ENCODE measurements around the gene KMT2C. TPM values are rescaled to one million over a fixed set of nuclear protein-coding genes. Genes with fewer than 3 reads are reported as not detected.
"Not testable (repeated sequence)": the region's sequence is repeated elsewhere in the genome, so short reads cannot be mapped to it uniquely, and the experiment has no call there.

The KMT2C gene
- total RNA-seq, 2 experiments from 2014 or later, result 47.5 to 105 TPM

DNA sequence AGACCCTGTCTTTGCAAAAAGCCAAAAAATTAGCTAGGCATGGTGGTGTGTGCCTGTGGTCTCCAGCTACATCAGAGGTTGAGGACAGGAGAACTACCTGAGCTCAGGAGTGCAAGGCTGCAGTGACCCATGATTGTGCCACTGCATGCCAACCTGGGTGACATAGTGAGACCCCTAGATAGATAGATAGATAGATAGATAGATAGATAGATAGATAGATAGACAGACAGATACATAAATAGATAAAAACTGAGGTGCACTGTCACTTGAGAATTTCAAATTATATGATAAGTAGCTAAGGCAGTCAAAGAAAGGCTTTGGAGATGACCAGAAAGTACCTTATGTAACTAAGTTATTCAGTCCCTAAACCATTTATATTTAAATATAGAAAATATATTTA lies 231.4 kb downstream of the KMT2C start:
- intact Hi-C loops (cut with micrococcal nuclease; ENCODE audit: unreplicated experiment); H3K9me2 ChIP-seq (ENCODE audit: insufficient read depth, low read length); H3K4me3 ChIP-seq (ENCODE audit: low read depth, low read length, poor library complexity, severe bottlenecking); H2AFZ ChIP-seq (ENCODE audit: low read length); H3K9me3 ChIP-seq (ENCODE audit: low read length); H3K4me1 ChIP-seq (ENCODE audit: insufficient read depth, low read length, poor library complexity, severe bottlenecking); H3K4me2 ChIP-seq (ENCODE audit: low read length); H4K20me1 ChIP-seq (ENCODE audit: insufficient read depth, low read length); DNase-seq (ENCODE audit: low spot score); H3K27ac ChIP-seq (ENCODE audit: low read depth, low read length, poor library complexity, severe bottlenecking); H3K79me2 ChIP-seq (ENCODE audit: insufficient read depth, low read depth, low read length); CTCF ChIA-PET (ENCODE audit: unreplicated experiment); BruUV-seq (replicated peaks): not testable (repeated sequence)
- POLR2A ChIA-PET, result interaction anchor here (0.6 kb wide), 1 partner anchor 263 kb away, joined by 4 read pairs; no protein-coding TSS in a partner anchor
- peaks cover 44% of the 10 kb centered on the region for H3K36me3 ChIP-seq (ENCODE audit: insufficient read depth, low read length)

DNA sequence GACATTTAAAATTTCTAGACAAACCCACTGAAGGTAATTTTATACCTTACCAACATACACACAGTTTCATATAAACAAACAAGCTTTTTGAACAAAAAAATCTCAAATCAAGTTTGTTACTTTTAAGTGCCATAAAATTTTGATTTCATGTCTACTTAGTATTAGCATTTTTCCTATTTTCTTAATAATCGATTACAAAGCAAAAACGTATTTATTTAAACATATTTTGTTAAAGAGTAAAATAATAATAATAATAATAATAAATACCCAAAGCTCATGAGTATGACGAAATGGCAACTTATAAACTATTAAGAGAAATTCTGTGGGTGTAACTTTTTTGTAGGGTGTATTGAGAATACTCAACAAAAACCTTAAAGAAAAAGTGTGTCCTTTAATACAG lies 232.7 kb downstream of the KMT2C start:
- no peak overlapping the region for H3K4me3 ChIP-seq (ENCODE audit: low read depth, low read length, poor library complexity, severe bottlenecking)
- CTCF ChIA-PET (ENCODE audit: unreplicated experiment), result no interaction called here
- peaks cover 56% of the 10 kb centered on the region for H3K36me3 ChIP-seq (ENCODE audit: insufficient read depth, low read length)
- no peak overlapping the region for H3K4me2 ChIP-seq (ENCODE audit: low read length)
- intact Hi-C loops (cut with micrococcal nuclease; ENCODE audit: unreplicated experiment), result no loop called here
- no peak for DNase-seq (ENCODE audit: low spot score)
- H2AFZ ChIP-seq (ENCODE audit: low read length), result no peak overlapping the region
- no peak overlapping the region for H3K27ac ChIP-seq (ENCODE audit: low read depth, low read length, poor library complexity, severe bottlenecking)
- no peaks in the 10 kb centered on the region for H3K79me2 ChIP-seq (ENCODE audit: insufficient read depth, low read depth, low read length)
- H4K20me1 ChIP-seq (ENCODE audit: insufficient read depth, low read length), result no peaks in the 10 kb centered on the region
- no TSS peak for BruUV-seq (replicated peaks)
- no peak for TF ChIP-seq EZH2phosphoT487 (IDR thresholded peaks at IDR 0.05; ENCODE audit: borderline replicate concordance, low read depth, low read length)
- TF ChIP-seq, protein P1, sequence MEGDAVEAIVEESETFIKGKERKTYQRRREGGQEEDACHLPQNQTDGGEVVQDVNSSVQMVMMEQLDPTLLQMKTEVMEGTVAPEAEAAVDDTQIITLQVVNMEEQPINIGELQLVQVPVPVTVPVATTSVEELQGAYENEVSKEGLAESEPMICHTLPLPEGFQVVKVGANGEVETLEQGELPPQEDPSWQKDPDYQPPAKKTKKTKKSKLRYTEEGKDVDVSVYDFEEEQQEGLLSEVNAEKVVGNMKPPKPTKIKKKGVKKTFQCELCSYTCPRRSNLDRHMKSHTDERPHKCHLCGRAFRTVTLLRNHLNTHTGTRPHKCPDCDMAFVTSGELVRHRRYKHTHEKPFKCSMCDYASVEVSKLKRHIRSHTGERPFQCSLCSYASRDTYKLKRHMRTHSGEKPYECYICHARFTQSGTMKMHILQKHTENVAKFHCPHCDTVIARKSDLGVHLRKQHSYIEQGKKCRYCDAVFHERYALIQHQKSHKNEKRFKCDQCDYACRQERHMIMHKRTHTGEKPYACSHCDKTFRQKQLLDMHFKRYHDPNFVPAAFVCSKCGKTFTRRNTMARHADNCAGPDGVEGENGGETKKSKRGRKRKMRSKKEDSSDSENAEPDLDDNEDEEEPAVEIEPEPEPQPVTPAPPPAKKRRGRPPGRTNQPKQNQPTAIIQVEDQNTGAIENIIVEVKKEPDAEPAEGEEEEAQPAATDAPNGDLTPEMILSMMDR (conservative IDR thresholded peaks at IDR 0.05; ENCODE audit: low read length), result no peak
- POLR2A ChIA-PET, result interaction anchor here (0.6 to 2.2 kb wide), 3 partner anchors 42 to 211 kb away, joined by 3 to 5 read pairs (median 3); no protein-coding TSS in a partner anchor
- H3K9me3 ChIP-seq (ENCODE audit: low read length), result no peaks in the 10 kb centered on the region
- no peaks in the 10 kb centered on the region for H3K9me2 ChIP-seq (ENCODE audit: insufficient read depth, low read length)
- no peaks in the 10 kb centered on the region for H3K4me1 ChIP-seq (ENCODE audit: insufficient read depth, low read length, poor library complexity, severe bottlenecking)

DNA sequence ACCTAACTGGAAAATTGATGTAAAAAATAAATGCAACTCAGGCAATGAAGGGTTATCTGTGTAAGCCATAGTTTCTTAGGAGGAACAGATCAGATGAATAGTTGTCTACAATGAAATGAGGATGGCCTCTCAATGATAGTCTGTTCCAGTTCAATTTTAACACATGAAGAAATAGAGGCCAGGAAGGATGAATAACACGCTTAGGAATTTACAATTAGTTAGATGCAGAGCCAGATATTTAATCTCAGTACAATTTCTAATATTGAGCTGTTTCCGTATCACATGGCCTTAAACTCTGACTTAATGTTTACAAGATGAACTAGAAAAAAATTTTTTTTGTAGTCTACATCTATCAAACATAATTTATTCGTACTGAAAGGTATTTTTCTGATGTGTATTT lies 233.7 kb downstream of the KMT2C start:
- no peaks in the 10 kb centered on the region for H3K79me2 ChIP-seq (ENCODE audit: insufficient read depth, low read depth, low read length)
- no peaks in the 10 kb centered on the region for H3K9me3 ChIP-seq (ENCODE audit: low read length)
- no peak overlapping the region for H3K4me3 ChIP-seq (ENCODE audit: low read depth, low read length, poor library complexity, severe bottlenecking)
- no TSS peak for BruUV-seq (replicated peaks)
- ChIA-PET CTCF (ENCODE audit: unreplicated experiment) (no interaction called here), POLR2A (interaction anchor here (0.6 to 2.2 kb wide), 5 partner anchors 10 to 294 kb away, joined by 3 to 5 read pairs (median 4); no protein-coding TSS in a partner anchor)
- peaks cover 67% of the 10 kb centered on the region for H3K36me3 ChIP-seq (ENCODE audit: insufficient read depth, low read length)
- no peak overlapping the region for H3K4me2 ChIP-seq (ENCODE audit: low read length)
- H3K27ac ChIP-seq (ENCODE audit: low read depth, low read length, poor library complexity, severe bottlenecking), result no peak overlapping the region
- H4K20me1 ChIP-seq (ENCODE audit: insufficient read depth, low read length), result no peaks in the 10 kb centered on the region
- no peaks in the 10 kb centered on the region for H3K9me2 ChIP-seq (ENCODE audit: insufficient read depth, low read length)
- TF ChIP-seq EZH2phosphoT487 (IDR thresholded peaks at IDR 0.05; ENCODE audit: borderline replicate concordance, low read depth, low read length), result no peak
- TF ChIP-seq, protein P1 (conservative IDR thresholded peaks at IDR 0.05; ENCODE audit: low read length), result no peak
- no peak for DNase-seq (ENCODE audit: low spot score)
- no peaks in the 10 kb centered on the region for H3K4me1 ChIP-seq (ENCODE audit: insufficient read depth, low read length, poor library complexity, severe bottlenecking)
- no peak overlapping the region for H2AFZ ChIP-seq (ENCODE audit: low read length)
- intact Hi-C loops (cut with micrococcal nuclease; ENCODE audit: unreplicated experiment), result no loop called here

All from OCI-LY7 (cell line).